Stimulated activated naive CD8-positive, alpha-beta T cell treated with anti-CD3 and anti-CD28 coated beads, Interleukin-15, Interleukin-2, amounts not matched to agents 100 ng/mL and 50 ng/mL, for 24 hours (primary cell): ENCODE measurements around the gene CDCA4.

Experiments used
- H3K27ac Mint-ChIP-seq: one replicate; pipeline ENCODE4 v1.8.0; 2021; ENCODE audit warnings: mild to moderate bottlenecking, mixed read lengths
- H3K27me3 Mint-ChIP-seq: one replicate; pipeline ENCODE4 v1.8.0; 2021; ENCODE audit warnings: mixed read lengths
- H3K36me3 Mint-ChIP-seq: one replicate; pipeline ENCODE4 v1.8.0; 2021; ENCODE audit warnings: low read depth, mixed read lengths
- H3K4me1 Mint-ChIP-seq: one replicate; pipeline ENCODE4 v1.8.0; 2021; ENCODE audit warnings: low read depth, mixed read lengths
- H3K4me3 Mint-ChIP-seq: one replicate; pipeline ENCODE4 v1.8.0; 2021; ENCODE audit warnings: mild to moderate bottlenecking, mixed read lengths
- H3K9me3 Mint-ChIP-seq: one replicate; pipeline ENCODE4 v1.8.0; 2021; ENCODE audit warnings: mixed read lengths

The CDCA4 gene

GRCh38 chr14:105015905-105016304 lies 5.0 kb downstream of the CDCA4 start:
- H3K4me3 Mint-ChIP-seq = peak overlapping the region; percentile 47
- H3K36me3 Mint-ChIP-seq = peaks cover 71% of the 10 kb centered on the region
- no peaks in the 10 kb centered on the region for H3K27me3 Mint-ChIP-seq
- H3K4me1 Mint-ChIP-seq = peaks cover 70% of the 10 kb centered on the region
- no peak overlapping the region for H3K27ac Mint-ChIP-seq
- H3K9me3 Mint-ChIP-seq = no peaks in the 10 kb centered on the region

GRCh38 chr14:105015242-105015641 lies 5.6 kb downstream of the CDCA4 start:
- Mint-ChIP-seq H3K27ac (peak overlapping the region; percentile 9), H3K4me3 (no peak overlapping the region), H3K27me3 (no peaks in the 10 kb centered on the region), H3K9me3 (no peaks in the 10 kb centered on the region), H3K36me3 (peaks cover 77% of the 10 kb centered on the region), H3K4me1 (peaks cover 70% of the 10 kb centered on the region)

DNA sequence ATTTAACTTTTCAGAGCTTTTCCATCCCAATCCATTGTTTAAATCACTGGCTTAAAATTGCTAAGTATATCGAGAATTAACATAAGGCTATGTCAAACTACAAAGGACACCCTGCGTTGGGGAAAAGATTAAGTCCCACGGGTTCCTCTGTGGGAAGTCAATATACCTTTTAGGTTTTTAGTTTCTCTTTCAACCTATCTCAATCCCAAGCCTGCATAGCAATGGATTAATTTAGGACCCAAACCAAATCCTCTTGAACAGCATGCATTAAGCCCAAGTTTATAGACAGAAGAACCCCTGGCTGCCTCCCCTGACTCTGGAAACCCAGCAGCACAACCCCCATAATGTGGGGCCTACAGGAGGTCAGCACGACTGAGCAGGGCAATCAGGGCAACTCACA lies 6.3 kb downstream of the CDCA4 start:
- Mint-ChIP-seq H3K4me1 (peaks cover 64% of the 10 kb centered on the region), H3K27ac (no peak overlapping the region), H3K27me3 (no peaks in the 10 kb centered on the region), H3K36me3 (peaks cover 77% of the 10 kb centered on the region), H3K9me3 (no peaks in the 10 kb centered on the region), H3K4me3 (no peak overlapping the region)

DNA sequence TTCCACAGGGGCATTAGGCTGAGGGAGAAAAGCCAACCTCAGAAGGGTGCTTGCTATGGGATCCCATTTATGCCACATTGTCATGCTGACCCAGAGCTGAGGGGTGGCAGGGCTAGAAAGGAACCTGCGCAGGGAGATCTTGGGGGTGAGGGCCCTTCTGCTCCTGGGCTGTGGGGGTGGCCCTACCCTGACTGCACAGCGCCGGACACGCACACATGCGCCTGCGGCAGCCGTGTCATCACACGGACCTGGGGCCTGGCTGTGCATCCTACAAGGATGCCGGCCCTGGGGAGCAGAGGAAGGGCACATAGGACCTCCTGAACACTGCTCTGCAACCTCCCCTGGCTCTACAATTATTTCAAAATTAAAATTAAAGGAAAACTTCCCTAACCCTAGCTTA lies 6.9 kb downstream of the CDCA4 start:
- H3K4me3 Mint-ChIP-seq = no peak overlapping the region
- H3K9me3 Mint-ChIP-seq = no peaks in the 10 kb centered on the region
- H3K27me3 Mint-ChIP-seq = no peaks in the 10 kb centered on the region
- H3K27ac Mint-ChIP-seq = peak overlapping the region; percentile 3
- peaks cover 58% of the 10 kb centered on the region for H3K4me1 Mint-ChIP-seq
- H3K36me3 Mint-ChIP-seq = peaks cover 77% of the 10 kb centered on the region

DNA sequence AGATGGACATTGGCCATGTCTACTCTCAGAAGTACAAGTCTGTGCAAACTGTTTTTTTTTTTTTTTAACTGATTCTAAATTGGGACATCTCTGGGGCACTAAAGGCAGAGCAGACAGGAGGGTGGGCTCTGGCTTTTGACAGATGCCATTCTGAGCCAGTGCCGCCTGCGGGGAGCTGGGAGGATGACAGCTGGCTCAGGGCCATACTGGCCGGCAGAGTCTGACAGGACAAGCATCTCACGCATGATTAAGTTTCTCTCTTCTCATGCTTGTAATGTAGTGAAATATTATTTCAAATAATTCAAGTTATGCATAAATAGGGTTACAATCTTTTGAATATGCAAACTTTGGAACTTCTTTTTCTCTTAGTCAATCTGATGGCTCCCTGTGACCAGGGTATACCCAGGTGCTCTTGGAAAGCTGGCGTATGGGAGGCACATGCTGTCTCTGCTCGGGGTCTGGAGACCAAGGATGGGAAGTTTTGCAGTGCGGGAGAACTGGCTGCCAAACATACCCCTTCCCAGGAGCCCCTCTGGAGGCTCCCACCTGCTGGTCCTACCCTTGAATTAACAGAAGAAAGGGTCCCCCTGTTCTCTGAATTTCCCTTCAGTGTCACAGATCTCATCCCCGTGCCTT lies 7.6 kb downstream of the CDCA4 start:
- H3K4me1 Mint-ChIP-seq = peaks cover 50% of the 10 kb centered on the region
- H3K36me3 Mint-ChIP-seq = peaks cover 71% of the 10 kb centered on the region
- H3K9me3 Mint-ChIP-seq = no peaks in the 10 kb centered on the region
- H3K27ac Mint-ChIP-seq = no peak overlapping the region
- no peak overlapping the region for H3K4me3 Mint-ChIP-seq
- H3K27me3 Mint-ChIP-seq = no peaks in the 10 kb centered on the region

DNA sequence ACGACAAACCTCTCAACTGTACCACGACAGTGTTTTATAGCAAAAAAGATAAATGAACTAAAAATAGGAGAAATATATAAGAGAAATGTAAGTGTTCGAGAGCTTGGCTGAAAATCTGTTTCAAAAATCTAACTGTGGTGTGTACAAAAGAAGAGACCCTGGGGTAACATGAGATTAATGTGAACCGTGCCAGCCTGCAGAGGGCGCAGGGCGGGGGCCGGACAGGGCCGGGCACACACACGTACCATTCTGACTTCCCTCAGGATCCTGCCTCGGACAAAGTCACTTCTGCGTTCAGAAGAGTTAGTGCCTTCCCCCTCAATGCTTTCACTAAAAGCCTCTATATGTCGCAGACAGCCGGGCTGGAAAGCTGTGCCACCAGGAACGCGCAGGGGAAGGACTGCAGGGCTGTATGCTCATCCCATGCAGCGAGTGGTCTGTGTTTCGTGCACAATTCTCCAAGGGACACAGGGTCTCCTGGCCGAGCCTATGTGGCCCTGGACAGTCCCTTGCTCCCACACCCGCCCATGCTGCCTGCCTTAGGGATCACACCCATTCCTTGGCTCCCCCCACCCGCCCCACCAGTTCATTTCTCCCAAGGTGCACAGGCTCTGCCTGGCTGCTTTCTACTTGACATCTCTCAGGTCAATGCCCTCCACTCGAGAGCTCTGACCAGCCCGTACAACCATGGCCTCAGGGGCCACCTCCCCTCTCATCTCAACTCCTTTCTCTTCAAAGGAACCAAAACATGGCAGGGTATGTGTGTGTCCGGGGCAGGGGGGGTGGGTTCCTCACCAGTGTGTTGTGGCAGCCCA lies 8.5 kb downstream of the CDCA4 start:
- Mint-ChIP-seq H3K9me3 (no peaks in the 10 kb centered on the region), H3K36me3 (peaks cover 66% of the 10 kb centered on the region), H3K4me1 (peaks cover 42% of the 10 kb centered on the region), H3K4me3 (no peak overlapping the region), H3K27me3 (no peaks in the 10 kb centered on the region), H3K27ac (no peak overlapping the region)

DNA sequence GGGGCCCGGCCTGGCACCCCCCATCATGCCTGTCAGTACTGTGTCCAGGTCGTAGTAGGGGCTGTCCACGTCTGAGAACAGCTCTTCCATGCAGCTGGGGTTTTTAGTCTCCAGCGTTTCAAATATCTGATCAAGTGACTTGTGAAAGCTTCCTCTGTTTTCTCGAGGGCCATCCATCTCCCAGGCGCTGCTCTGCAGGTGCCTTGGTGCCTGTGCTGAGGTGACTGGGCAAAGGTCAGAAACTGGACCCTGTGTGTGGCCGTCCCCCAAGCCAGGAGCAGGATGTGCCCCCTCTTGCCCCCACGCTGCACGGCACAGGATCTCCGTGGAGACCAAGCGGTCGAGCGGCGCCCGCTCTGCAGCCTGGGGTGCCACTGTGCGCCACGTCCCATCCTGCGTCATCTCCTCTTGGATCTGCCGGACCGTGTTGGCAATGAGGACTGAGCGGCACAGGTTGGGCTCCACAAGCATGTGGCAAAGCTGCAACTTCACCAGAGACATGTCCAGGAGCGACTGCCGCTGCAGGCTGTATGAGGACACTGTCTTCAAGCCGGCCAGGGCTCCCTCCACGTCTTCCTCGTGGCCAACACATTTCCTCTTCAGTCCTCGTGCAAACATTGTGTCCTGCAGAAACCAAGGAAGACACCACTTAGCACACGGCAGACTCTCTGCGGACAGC lies 9.4 kb downstream of the CDCA4 start:
- Mint-ChIP-seq H3K27ac (no peak overlapping the region), H3K4me1 (peaks cover 33% of the 10 kb centered on the region), H3K27me3 (no peaks in the 10 kb centered on the region), H3K4me3 (no peak overlapping the region), H3K36me3 (peaks cover 62% of the 10 kb centered on the region), H3K9me3 (no peaks in the 10 kb centered on the region)

- Mint-ChIP-seq H3K27me3 (no peaks in the 10 kb centered on the region), H3K27ac (no peak overlapping the region), H3K36me3 (peaks cover 57% of the 10 kb centered on the region), H3K4me1 (peaks cover 27% of the 10 kb centered on the region), H3K4me3 (no peak overlapping the region), H3K9me3 (no peaks in the 10 kb centered on the region)
These were observed 10.0 kb downstream of the CDCA4 start for GRCh38 chr14:105010891-105011291.

DNA sequence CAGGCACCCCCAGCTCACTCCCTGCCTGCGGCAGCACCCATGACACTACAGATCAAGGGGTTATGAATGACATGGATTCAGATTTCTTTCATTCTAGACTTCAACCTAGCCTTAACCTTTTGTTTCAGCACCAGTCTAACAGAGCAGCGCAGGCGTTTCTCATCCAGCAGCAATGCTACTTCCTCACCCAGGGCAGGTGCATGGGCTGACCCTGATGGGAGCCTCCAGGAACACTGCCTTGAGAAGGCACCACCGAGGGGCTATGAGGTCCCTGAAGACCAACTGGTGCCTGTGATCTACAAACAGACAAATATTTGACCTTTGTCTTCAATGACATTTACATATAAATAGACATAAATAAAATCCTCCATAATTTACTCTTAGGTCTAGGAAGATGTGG lies 10.8 kb downstream of the CDCA4 start:
- Mint-ChIP-seq H3K27me3 (no peaks in the 10 kb centered on the region), H3K4me1 (peaks cover 22% of the 10 kb centered on the region), H3K27ac (no peak overlapping the region), H3K9me3 (no peaks in the 10 kb centered on the region), H3K4me3 (no peak overlapping the region), H3K36me3 (peaks cover 52% of the 10 kb centered on the region)

- no peaks in the 10 kb centered on the region for H3K9me3 Mint-ChIP-seq
- H3K27me3 Mint-ChIP-seq = no peaks in the 10 kb centered on the region
- peaks cover 11% of the 10 kb centered on the region for H3K4me1 Mint-ChIP-seq
- peaks cover 39% of the 10 kb centered on the region for H3K36me3 Mint-ChIP-seq
- H3K27ac Mint-ChIP-seq = no peak overlapping the region
- H3K4me3 Mint-ChIP-seq = no peak overlapping the region
These were observed 13.2 kb downstream of the CDCA4 start for GRCh38 chr14:105007593-105008264.

DNA sequence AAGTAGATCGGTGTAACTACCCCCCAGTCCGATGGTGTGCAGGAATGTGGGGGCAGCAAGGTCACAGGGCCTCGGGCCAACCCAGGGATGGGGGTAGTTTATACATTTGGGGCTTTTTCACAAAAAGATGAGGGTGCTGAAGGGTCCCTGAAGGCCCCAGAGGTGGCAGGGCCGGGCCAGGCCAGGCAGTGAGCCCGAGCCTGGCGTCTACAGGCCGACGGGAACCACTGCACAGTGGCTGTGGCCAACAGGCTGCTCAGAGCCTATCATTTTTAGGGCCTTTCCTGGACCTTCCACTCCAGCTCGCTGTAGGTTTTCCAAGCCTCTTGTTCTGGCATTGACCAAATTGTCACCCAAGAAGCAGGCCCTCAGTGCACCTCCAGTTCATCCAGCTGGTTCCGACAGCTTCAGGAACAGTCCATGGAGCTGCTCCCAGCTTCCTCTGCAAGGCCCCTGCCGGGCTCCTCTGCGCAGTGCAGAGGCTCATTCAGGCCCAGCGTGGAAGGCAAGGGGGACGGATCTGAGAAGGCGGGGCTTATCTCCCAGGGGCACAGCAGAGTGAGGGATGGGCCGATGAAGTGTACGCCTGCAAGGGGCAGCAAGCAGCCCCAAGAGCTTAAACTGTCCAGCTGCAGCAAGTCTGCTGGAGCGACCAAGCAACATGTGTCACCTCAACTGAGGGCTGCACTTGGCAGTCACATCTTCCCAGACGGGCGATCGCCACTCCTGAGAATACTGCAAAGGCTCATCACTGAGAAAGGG lies 13.9 kb downstream of the CDCA4 start:
- Mint-ChIP-seq H3K36me3 (peaks cover 34% of the 10 kb centered on the region), H3K4me1 (peaks cover 6% of the 10 kb centered on the region), H3K27me3 (no peaks in the 10 kb centered on the region), H3K4me3 (no peak overlapping the region), H3K9me3 (no peaks in the 10 kb centered on the region), H3K27ac (no peak overlapping the region)

GRCh38 chr14:105005929-105006830 lies 14.7 kb downstream of the CDCA4 start:
- Mint-ChIP-seq H3K4me3 (no peak overlapping the region), H3K27me3 (no peaks in the 10 kb centered on the region), H3K36me3 (peaks cover 26% of the 10 kb centered on the region), H3K4me1 (peaks cover 4% of the 10 kb centered on the region), H3K9me3 (no peaks in the 10 kb centered on the region), H3K27ac (no peak overlapping the region)

DNA sequence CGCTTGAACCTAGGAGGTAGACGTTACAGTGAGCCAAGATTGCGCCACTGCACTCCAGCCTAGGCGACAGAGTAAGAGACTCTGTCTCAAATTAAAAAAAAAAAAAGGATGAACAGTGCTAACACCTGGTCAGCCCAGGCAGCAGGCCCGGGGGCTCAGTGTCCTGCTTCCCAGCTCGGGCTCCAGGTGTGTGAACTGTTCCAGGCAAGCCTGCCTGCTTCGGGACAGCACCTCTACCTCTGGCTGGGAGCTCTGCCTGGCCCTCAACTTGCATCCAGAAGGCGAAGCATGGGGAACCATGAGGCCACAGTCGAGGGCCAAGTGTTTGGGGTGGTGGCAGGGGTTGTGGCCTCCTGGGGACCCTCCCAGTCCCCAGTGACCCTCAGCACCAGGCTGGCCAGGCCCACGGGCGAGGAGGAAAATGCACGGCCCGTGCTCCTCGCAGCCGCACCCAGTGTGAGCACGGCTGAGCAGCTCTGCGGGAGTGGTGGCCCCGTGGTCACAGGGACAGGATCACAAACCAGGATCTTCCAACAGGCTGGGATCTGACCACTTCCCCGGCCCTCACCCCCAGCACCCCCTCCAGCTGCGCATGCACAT lies 15.5 kb downstream of the CDCA4 start:
- H3K9me3 Mint-ChIP-seq = no peaks in the 10 kb centered on the region
- no peak overlapping the region for H3K27ac Mint-ChIP-seq
- H3K36me3 Mint-ChIP-seq = peaks cover 21% of the 10 kb centered on the region
- H3K4me1 Mint-ChIP-seq = peaks cover 4% of the 10 kb centered on the region
- H3K27me3 Mint-ChIP-seq = no peaks in the 10 kb centered on the region
- H3K4me3 Mint-ChIP-seq = no peak overlapping the region
